ENCODE results near the gene C19orf44. TPM values are rescaled to one million over a fixed set of nuclear protein-coding genes. Genes with fewer than 3 reads are reported as not detected.
"Not testable (repeated sequence)": the region's sequence is repeated elsewhere in the genome, so short reads cannot be mapped to it uniquely, and the experiment has no call there.

Gene C19orf44
- total RNA-seq, 1 donor from 2014 or later, result 13.2 TPM

GRCh38 chr19:16463341-16463990 is 32.7 kb upstream of the C19orf44 start:
- H3K79me2 ChIP-seq (ENCODE audit: low read depth), result peaks cover 98% of the 10 kb centered on the region
- no peak overlapping the region for H3K27ac ChIP-seq
- no peak for DNase-seq (ENCODE audit: low spot score)
- H3K4me1 Mint-ChIP-seq, result peaks cover 42% of the 10 kb centered on the region
- H3K4me3 ChIP-seq, result no peak overlapping the region
- H3F3A ChIP-seq (ENCODE audit: low read depth), result no peaks in the 10 kb centered on the region
- no peaks in the 10 kb centered on the region for H3K36me3 ChIP-seq
- H3K4me3 Mint-ChIP-seq, result no peak overlapping the region
- peaks cover 2% of the 10 kb centered on the region for H3K4me1 ChIP-seq
- H3K4me2 ChIP-seq, result no peak overlapping the region
- H2AFZ ChIP-seq (replicated peaks), result no peak overlapping the region
- H3K9me3 ChIP-seq (ENCODE audit: low read depth), result no peaks in the 10 kb centered on the region
- peaks cover 7% of the 10 kb centered on the region for H3K36me3 Mint-ChIP-seq
- TF ChIP-seq EZH2phosphoT487 (IDR thresholded peaks at IDR 0.05) (no peak), EZH2 (IDR thresholded peaks at IDR 0.05) (no peak), CTCF (IDR thresholded peaks at IDR 0.05) (no peak)
- peaks cover 97% of the 10 kb centered on the region for H4K20me1 ChIP-seq (ENCODE audit: low read depth)
- no peaks in the 10 kb centered on the region for H3K27me3 ChIP-seq
- H3K27ac Mint-ChIP-seq, result peak overlapping the region; percentile 64
- H3K9ac ChIP-seq, result no peak overlapping the region
- peaks cover 2% of the 10 kb centered on the region for H3K27me3 Mint-ChIP-seq (ENCODE audit: insufficient read depth, low read depth)
- no peaks in the 10 kb centered on the region for H3K9me3 Mint-ChIP-seq

GRCh38 chr19:16463991-16464575 is 32.1 kb upstream of the C19orf44 start:
- H3K4me2 ChIP-seq, result no peak overlapping the region

GRCh38 chr19:16465239-16465638 is 31.0 kb upstream of the C19orf44 start:
- Histone ChIP-seq H3K9me3 (ENCODE audit: low read depth) (no peaks in the 10 kb centered on the region), H3K27ac (no peak overlapping the region), H3K4me3 (no peak overlapping the region), H3K4me1 (peaks cover 4% of the 10 kb centered on the region), H2AFZ (replicated peaks) (no peak overlapping the region), H3K79me2 (ENCODE audit: low read depth) (peaks cover 98% of the 10 kb centered on the region), H4K20me1 (ENCODE audit: low read depth) (peaks cover 97% of the 10 kb centered on the region), H3K9ac (no peak overlapping the region), H3F3A (ENCODE audit: low read depth) (no peaks in the 10 kb centered on the region), H3K36me3 (no peaks in the 10 kb centered on the region), H3K4me2 (no peak overlapping the region), H3K27me3 (no peaks in the 10 kb centered on the region)
- Mint-ChIP-seq H3K4me3 (no peak overlapping the region), H3K27me3 (ENCODE audit: insufficient read depth, low read depth) (peaks cover 2% of the 10 kb centered on the region), H3K27ac (no peak overlapping the region), H3K9me3 (no peaks in the 10 kb centered on the region), H3K36me3 (peaks cover 7% of the 10 kb centered on the region), H3K4me1 (peaks cover 46% of the 10 kb centered on the region)
- DNase-seq (ENCODE audit: low spot score), result no peak
- TF ChIP-seq EZH2 (IDR thresholded peaks at IDR 0.05), result no peak
- TF ChIP-seq EZH2phosphoT487 (IDR thresholded peaks at IDR 0.05), result no peak
- no peak for TF ChIP-seq CTCF (IDR thresholded peaks at IDR 0.05)

More at GRCh38 chr19:16463991-16464575, 32.1 kb upstream of the C19orf44 start:
- Mint-ChIP-seq H3K27ac (peak overlapping the region; percentile 82), H3K9me3 (no peaks in the 10 kb centered on the region), H3K4me1 (peaks cover 44% of the 10 kb centered on the region), H3K4me3 (no peak overlapping the region), H3K36me3 (peaks cover 7% of the 10 kb centered on the region), H3K27me3 (ENCODE audit: insufficient read depth, low read depth) (peaks cover 2% of the 10 kb centered on the region)
- H3K27me3 ChIP-seq, result no peaks in the 10 kb centered on the region
- peaks cover 97% of the 10 kb centered on the region for H4K20me1 ChIP-seq (ENCODE audit: low read depth)
- H3K4me1 ChIP-seq, result no peaks in the 10 kb centered on the region
- no peak overlapping the region for H2AFZ ChIP-seq (replicated peaks)
- DNase-seq (ENCODE audit: low spot score), result no peak
- no peak overlapping the region for H3K27ac ChIP-seq
- H3F3A ChIP-seq (ENCODE audit: low read depth), result no peaks in the 10 kb centered on the region
- TF ChIP-seq CTCF (IDR thresholded peaks at IDR 0.05), result no peak
- no peak for TF ChIP-seq EZH2phosphoT487 (IDR thresholded peaks at IDR 0.05)
- TF ChIP-seq EZH2 (IDR thresholded peaks at IDR 0.05), result no peak
- H3K79me2 ChIP-seq (ENCODE audit: low read depth), result peaks cover 98% of the 10 kb centered on the region
- no peak overlapping the region for H3K4me3 ChIP-seq
- no peaks in the 10 kb centered on the region for H3K9me3 ChIP-seq (ENCODE audit: low read depth)
- H3K36me3 ChIP-seq, result no peaks in the 10 kb centered on the region
- no peak overlapping the region for H3K9ac ChIP-seq

GRCh38 chr19:16466802-16467427 is 29.3 kb upstream of the C19orf44 start:
- H3K79me2 ChIP-seq (ENCODE audit: low read depth), result peaks cover 96% of the 10 kb centered on the region
- Mint-ChIP-seq H3K4me1 (peaks cover 52% of the 10 kb centered on the region), H3K27ac (peak overlapping the region; percentile 16)
- H3K36me3 ChIP-seq; H3K4me3 Mint-ChIP-seq; H3K9me3 ChIP-seq (ENCODE audit: low read depth); H3K27me3 ChIP-seq; H3K27me3 Mint-ChIP-seq (ENCODE audit: insufficient read depth, low read depth); DNase-seq (ENCODE audit: low spot score); H3K4me2 ChIP-seq; H3K4me3 ChIP-seq; H3K27ac ChIP-seq; H3K9me3 Mint-ChIP-seq; H2AFZ ChIP-seq (replicated peaks); H3K36me3 Mint-ChIP-seq; H3F3A ChIP-seq (ENCODE audit: low read depth): not testable (repeated sequence)
- peak overlapping the region; percentile 17 for H3K9ac ChIP-seq
- H4K20me1 ChIP-seq (ENCODE audit: low read depth), result peaks cover 95% of the 10 kb centered on the region
- H3K4me1 ChIP-seq, result peaks cover 12% of the 10 kb centered on the region
